CD4-positive, alpha-beta T cell treated with Interleukin-15 for 4 hours (primary cell): Measurements from ENCODE around the gene KCNIP4.

ENCODE experiments used
- DNase-seq: peaks from one replicate; pipeline ENCODE4 v3.0.0-alpha.2; 2020; ENCODE audit warnings: low spot score

KCNIP4 gene

DNA sequence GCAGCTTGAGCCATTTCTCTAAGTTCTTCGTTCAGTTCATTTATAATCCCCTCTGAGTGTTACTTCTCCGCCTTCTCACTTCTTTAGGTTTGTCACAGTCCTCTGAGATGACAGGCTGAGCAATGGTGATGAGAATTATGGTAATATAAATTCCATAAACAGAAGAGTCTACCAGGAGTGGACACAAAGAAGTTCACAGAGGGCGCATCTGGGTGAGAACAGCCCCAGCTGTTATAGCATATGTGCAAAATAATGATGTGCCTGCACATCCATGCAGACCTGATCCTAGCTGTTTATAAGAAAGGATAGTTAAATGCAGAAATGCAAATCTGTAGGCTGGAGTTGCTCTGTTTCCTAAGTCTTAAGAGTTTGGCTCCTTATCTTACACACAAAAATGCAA is 377.5 kb downstream of the KCNIP4 start:
- DNase-seq = no peak

DNA sequence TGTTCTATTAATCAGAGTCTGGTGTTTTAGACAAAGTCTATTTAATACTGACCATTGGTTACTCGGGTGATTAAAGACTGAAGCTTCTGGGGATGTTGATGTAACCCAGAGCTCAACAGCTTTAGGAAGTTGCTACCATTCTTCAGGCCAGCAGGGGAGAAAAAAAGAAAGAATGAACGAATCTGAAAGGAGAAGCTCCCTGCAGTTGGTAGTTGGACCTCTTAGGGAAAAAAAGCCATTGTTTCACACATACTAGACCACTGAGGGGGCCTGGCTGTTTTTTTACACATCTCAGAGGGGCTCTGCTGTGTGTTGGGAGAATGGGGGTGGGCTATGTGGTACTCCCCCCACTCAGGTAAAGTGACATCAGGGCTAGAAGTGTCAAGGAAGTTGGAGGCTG is 378.9 kb downstream of the KCNIP4 start:
- DNase-seq = no peak

DNA sequence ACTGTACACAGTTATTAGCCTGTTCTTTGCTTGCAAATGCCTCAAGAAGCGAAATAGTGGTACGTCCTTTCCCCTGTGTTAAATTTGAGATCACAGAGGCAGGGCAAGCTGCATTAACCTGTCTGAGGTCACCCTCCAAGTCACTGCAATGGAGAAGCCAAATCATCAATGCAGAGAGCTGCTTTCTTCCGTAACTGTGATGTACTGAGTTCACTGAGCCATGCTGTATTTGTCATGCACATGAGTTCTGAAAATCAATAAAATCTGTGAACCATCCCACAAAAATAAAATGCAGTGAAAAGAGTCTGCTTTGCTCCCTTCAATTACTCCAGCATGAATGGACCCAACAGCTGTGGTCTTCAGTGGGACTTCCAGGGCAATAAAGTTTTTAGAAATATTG is 393.5 kb downstream of the KCNIP4 start:
- DNase-seq = no peak

DNA sequence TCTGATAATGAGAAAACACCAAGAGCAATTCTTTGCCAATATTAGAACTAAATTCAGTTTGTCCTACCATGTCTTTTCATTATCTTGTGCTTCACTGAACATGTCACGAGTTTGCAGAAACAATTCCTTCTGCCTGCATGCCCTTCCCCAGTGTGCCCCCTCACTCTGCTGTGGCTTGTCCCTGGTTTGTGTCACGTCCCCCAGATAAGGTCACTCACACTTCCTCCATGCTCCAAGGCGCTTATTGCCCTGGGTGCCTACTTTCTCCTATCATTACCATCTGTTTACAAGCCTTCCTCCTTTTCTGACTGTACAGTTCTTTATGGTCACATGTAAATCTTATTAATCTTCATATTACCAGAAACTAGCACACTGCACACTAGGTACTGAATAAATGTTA is 394.1 kb downstream of the KCNIP4 start:
- no peak for DNase-seq

DNA sequence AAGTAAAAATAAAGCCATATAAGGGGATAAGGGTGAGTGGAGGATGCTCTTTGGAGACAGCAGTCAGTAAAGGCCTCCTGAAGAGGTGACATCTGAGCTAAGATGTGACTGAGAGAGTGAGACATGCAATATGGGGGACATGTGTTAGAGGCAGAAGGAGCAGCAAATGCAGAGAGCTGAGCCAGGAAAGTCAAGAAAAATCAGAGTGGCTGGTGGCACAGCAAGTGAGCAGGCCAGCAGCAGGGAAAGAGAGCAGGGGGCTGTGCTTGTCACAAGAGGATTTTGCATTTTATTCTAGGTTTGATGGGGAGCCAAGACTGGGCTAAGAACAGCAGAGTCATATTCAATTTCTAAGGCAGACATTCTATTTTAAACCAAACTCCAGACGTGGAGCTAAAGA is 394.5 kb downstream of the KCNIP4 start:
- no peak for DNase-seq

DNA sequence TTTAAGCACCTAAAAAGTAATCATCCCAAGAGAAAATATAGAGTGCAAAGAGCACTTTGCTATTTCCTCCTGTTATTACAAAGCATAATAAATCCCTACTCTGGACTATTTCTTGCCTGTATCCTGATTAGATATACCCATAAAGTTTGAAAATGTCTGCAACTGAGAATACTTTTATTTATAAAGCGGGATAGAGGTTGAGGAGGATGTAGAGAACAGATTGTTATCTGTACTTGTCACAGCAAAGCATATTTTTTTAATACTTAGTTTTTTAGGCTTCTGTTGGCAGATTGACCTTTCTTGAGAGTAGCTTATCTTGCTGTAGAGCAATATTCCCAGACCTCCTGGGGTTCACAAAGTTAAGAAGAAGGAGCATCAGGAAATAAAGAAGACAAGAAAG is 396.1 kb downstream of the KCNIP4 start:
- DNase-seq = no peak

DNA sequence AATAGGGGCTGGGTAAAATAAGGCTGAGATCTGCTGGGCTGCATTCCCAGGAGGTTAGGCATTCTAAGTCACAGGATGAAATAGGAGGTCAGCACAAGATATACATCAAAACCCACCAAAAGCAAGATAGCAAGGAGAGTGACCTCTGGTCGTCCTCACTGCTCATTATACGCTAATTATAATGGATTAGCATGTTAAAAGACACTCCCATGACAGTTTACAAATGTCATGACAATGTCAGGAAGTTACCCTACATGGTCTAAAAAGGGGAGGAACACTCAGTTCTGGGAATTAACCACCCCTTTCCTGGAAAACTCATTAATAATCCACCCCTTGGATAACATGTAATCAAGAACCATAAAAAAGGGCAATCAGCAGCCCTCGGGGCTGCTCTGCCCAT is 403.6 kb downstream of the KCNIP4 start:
- DNase-seq = no peak

DNA sequence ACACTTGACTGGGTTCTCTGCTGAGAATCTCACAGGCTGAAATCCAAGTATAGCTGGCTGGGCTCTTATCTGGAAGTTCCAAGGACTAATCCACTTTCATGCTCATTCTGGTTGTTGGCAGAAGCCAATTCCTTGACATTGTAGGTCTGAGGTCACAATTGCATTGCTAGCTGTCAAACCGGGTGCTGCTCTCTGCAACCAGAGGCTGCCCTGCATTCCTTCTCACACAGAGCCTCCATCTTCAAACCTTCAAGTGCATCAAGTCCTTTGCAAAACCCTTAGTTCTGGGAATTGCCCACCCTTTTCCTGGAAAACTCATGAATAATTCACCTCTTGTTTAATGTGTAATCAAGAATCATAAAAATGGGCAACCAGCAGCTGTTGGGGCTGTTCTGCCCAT is 404.2 kb downstream of the KCNIP4 start:
- DNase-seq = no peak

DNA sequence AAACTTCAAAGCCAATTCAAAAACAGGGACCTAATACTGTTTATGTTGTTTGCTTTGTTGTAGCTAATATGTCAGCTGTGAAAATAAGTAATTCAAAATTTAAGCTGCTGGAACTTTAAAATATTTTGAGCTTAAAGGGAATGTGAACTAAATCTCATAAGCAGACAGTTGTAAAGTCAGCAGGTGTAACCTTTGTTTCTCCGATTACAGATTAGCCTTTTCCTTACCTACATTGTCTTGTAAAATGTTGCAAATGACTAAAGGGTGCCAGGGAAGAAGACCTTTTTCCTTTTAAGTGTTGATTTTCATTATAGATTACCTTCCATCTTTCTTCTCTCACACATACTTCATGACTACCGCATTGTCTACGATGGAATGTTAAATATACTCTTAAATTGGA is 405.1 kb downstream of the KCNIP4 start:
- DNase-seq = no peak

DNA sequence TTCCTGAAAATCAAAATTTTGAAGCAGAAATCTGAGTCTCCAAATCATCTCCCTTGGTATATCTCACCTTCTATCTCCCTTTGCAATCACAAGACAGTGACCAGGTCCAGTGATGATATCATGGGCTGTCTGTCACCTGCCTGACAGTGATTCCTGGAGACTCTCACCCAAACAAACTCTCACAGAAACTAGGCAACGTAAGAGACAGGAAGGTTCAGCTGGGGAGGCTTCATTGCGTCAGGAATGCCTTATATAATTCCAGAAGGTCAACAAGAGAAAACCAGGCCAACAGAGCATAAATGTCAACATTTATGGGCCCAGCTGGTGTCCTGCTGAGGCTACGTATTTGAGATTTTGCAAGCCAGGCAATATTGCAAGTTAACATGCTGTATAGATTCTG is 412.7 kb downstream of the KCNIP4 start:
- DNase-seq = no peak

DNA sequence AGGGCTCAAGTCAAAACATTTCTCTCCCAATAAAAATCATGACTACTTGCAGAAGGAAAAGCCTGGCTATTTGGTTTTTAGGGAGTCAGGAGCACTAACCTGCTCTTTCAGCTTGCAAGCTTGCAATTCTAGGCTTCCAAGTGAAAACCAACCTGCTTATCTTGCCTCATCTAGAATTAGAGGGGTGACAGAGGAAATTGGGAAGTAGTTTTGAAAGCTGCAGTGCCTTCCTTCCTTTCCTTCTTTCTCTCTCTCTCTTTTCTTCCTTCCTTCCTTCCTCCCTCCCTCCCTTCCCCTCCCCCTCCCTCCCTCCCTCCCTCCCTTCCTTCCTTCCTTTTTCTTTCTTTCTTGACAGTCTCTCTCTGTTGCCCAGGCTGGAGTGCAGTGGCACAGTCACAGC is 417.5 kb downstream of the KCNIP4 start:
- DNase-seq = no peak

DNA sequence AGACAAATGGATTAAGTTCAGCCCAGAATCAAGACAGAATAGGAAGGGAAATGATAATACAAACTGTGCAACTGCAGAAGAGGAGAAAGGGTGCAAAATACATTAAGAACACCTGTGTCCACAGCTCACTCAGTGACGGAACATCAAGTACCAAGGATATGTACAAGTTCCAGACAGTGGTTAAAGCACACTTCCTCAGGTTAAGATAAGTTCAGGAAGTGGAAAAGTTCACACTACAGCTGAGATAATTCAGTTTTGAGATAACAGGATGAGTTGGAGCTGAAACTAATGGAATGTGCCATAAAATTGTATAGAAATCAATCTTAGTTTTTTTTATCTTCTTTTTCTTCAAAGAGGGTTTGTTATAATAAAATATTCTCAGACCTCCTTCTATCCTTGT is 419.4 kb downstream of the KCNIP4 start:
- DNase-seq = no peak

DNA sequence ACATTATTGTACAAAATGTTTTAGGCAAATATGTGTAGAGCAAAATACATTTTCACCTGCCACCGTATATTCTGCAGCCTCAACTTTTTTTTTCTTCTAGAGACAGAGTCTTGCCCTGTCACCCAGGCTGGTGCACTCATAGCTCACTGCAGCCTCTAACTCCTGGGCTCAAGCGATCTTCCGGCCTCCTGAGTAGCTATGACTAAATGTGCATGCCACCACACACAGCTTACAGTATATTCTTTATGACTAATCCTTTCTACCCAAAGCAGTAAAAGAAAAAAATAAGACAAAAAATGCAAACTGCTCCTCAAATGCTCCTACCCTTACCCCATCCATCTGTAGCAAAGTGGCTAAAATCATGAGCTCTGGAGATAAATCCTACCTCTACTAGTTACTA is 426.3 kb downstream of the KCNIP4 start:
- DNase-seq = no peak

DNA sequence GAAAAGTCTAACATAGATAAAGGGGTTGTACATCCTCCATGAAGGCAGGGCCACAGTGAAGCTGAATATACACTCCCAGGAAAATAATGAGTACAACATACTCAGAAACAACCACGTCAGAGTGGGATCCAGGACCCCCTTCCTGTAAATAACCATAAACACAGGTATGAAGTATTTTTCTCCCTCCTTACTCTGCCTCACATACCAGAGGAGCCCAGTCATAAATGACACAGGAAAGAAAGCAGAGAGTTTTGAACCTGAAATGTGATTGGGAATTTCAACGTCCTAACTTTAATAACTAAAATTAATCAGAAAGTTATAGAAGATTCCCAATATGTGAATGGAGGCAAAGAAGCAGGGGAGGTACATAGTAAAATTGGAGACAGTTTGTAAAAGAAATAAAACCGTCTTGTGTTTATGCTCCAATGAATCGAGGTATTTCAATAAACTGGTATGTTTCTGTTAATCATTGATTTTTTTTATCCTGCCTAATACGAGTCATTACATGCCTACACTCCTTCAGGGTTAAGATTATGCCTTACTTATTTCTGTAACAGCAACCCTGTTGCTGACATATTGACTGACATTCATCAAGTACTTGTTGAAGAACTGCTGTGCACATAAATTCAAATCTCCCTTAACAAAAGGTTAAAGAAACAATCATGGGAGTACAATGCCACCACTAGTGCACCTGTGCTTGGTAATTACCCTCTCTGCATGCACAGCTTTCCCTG is 431.3 kb downstream of the KCNIP4 start:
- no peak for DNase-seq

DNA sequence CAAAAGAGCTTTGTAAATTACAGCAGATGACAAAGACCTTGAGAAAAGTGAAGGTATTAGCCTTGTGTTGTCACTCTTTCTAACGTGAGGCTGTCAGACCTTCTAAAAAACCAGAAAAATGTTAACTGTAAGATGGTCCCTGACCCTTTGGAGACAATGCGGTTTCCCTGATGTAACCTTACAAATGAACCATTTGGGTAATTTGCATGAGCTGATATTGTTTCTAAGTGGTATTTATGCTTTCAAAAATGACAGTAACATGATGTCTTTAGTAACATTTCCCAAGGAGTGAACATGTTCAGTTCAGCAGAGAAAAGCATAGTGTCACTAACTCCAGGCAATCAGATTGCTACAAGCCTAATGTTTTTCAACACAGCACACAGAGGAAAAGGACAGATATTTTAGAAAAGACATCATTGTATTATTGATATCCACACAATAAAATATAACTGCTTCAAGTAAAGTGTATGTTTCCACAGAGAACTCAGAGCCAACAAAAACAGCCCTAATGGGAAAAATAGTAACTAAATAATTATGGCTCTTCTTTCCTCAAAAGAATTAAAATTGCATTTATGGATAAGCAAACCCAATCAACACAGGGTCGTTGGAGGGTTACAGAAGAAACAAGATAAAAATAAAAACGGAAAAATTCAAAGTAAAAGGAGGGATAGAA is 434.4 kb downstream of the KCNIP4 start:
- DNase-seq = no peak

DNA sequence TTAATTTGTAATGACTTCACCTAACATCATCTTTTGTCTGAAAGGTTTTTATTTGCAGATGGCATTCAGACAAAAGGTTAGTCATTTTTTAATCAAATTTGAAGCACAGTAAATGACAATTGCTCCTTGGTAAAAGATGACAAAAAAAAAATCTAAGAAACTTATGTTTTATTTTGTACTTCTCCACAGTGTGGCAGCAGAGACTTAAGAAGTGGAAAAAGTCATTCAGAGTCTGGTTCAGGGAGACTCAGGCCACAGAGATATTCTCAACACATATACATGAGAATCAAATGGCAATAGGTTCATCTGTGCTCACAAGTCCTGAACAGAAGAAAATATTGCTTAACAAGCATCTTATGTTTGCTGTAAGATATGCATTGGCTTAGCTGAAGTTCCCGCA is 436.2 kb downstream of the KCNIP4 start:
- DNase-seq = no peak

DNA sequence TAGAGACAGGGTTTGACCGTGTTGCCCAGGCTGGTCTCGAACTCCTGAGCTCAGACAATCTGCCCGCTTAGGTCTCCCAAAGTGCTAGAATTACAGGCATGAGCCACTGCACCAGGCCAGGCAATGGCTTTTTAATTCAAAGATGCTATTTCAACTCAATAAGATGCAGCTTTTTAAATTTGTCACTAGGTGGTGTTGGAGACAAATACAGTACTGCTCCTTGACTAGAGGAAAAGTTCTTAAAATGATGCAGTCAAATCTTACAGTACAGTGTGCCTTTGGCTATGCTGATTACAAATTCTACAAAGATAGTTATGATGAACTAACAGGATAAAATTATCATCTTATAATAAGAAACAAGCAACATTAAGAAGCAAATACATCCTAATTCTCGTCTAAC is 441.1 kb downstream of the KCNIP4 start:
- no peak for DNase-seq

DNA sequence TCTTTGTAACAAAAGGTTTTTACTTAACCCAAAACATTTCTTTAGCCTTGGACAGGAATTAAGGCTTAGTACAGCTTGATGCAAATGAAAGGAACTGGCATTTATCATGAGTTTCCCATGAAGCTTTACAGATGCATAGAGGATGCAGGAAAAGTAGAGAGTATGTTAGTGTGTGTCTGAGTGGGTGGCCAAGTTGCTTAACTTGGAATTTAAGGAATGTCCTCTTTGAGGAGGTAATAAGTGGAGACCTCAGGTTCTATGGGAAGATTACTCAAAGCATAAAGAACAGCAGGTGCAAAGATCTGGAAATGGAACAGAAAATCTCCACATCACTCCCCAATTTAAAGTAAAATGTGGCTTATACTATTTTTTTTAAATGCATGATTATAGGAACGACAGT is 457.9 kb downstream of the KCNIP4 start:
- no peak for DNase-seq

DNA sequence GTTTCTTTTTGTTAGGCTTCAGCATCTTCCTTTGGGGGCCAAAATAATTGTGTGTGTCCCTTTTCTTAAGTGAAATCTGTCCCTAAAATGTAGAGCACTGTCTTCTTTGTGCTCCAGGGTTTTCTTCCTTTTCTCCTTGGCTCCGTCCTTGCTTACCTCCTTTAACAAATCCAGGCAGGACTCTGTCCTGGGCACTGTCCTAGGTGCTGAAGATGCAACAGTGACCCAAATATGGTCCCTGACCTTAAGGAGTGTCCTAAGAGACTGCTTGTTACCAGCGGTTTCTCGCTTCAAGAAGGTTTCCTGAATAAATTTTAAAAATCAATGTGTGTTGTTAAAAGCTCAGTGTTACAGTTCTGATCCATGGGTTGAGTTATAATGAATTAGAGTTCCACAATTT is 471.8 kb downstream of the KCNIP4 start:
- no peak for DNase-seq

DNA sequence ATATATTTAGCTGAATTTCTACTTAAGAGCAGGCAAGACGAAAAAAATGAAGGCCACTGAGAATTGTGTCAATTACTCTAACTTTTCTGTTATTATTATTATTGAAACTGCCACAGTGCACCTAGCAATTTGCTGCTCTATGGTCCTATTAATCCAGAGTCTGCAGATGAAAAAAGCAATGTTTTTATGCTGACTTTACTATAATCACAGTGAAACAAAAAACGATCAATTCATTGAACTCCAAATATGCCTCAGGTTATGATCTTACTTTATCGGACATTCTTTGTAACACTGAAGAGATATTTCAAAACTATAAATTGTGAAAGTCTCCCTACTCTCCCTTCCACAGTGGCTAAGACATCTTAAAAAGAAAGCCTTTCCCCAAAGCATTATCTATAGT is 474.4 kb downstream of the KCNIP4 start:
- no peak for DNase-seq

DNA sequence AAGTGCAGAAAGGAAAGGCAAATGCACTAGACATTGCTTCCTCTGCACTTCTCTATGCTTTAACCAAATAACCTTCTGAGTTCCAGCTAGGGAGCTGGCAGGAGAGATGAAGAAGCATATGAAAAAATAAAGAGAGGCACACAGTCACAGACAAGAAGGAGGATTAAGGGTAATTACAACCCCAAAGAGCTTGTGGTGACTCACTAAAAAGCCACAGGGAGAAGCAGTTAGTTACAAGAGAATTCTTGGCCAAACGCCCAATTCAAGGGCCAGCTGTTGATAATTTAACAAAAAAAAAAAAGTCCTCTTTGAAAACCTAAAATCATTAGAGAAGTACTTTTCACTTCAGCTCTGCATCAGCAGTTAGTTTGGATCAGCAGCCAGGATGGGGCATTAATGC is 478.0 kb downstream of the KCNIP4 start:
- no peak for DNase-seq

DNA sequence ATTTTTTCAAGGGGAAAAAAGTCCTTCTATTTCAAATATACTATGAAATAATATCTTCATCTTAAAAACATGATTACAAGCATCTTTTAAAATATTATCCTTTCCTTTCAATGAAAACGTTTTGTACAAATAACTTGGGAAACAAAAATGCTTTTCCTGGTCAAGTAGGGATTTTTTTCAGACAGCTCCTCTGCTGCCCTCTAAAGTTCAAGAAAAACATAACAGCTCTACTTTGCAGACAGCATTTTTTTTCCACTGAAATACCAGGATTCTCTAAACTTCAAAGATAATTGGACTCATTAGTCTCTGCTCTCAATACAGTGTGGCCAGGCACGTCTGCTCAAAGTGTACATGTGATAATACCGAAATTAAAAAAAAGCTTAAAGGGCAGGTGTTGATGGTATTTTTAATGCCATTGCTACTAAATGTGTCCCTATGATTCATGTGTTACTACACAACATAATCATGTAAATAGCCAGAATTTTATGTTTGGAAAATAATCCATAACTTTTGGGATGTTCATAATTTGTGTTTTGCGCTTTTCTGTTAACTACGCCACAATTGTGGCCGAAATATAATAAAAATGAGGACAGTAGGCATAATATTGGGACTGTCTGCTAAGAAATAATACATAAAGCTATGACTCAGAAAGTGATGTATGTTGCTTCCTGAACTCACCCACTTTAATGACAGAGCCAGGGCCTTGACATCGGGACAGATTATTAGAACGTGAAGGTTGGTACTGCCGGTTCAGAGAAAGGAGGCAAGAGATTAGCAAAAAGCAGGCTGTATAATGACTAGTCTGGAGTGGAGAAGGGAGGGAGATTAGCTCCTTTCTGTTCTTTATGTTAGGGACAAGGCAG is 478.9 kb downstream of the KCNIP4 start:
- DNase-seq = no peak

DNA sequence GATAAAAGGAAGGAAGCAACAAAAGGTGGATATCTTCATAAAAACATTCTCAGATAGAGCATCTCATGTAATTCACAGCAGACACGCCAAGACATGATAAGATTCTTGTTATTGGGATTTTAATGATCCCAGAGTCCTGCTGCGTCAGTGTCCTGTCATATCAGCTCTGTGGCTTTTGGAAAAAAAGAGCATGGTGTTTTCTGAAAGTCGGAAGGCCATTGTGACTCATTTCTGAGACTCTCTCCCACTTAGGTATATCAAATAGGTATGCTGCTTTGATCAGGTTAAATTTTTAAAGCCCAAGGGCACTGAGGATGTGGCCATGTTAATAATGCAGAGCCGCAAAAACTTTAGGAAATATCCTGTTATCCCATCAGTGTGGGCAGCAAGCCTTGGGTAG is 481.0 kb downstream of the KCNIP4 start:
- no peak for DNase-seq
